Hepatocyte (in vitro differentiated cells): ENCODE data around the gene IRX4. TPM values are rescaled to one million over a fixed set of nuclear protein-coding genes. Genes with fewer than 3 reads are reported as not detected.

Experiments used
- DNase-seq: peaks from one replicate; pipeline ENCODE4 v3.0.0-alpha.2; 2016; ENCODE audit warnings: low spot score
- H2AFZ ChIP-seq: fragments of 200-600 bp; sonication (generic); 2 replicates; pipeline ENCODE4 v1.6.0; 2016; ENCODE audit warnings: antibody characterized with exemption, mild to moderate bottlenecking
- H3K27ac ChIP-seq: fragments of 200-600 bp; sonication (generic); 2 replicates; pipeline ENCODE4 v1.5.1; 2016; ENCODE audit warnings: mild to moderate bottlenecking
- H3K27me3 ChIP-seq: fragments of 200-600 bp; sonication (generic); 2 replicates; pipeline ENCODE4 v1.6.1; 2016
- H3K36me3 ChIP-seq: fragments of 200-600 bp; sonication (generic); replicated peaks from 2 replicates; pipeline ENCODE4 v1.5.1; 2016; ENCODE audit warnings: low read depth; ENCODE audit not compliant: insufficient read depth
- H3K4me1 ChIP-seq: fragments of 200-600 bp; sonication (generic); 2 replicates; pipeline ENCODE4 v1.5.1; 2016; ENCODE audit warnings: mild to moderate bottlenecking, moderate library complexity; ENCODE audit not compliant: insufficient read depth
- H3K4me2 ChIP-seq: fragments of 200-600 bp; sonication (generic); 2 replicates; pipeline ENCODE4 v1.6.0; 2016
- H3K4me3 ChIP-seq: fragments of 200-600 bp; sonication (generic); 2 replicates; pipeline ENCODE4 v1.5.1; 2016; ENCODE audit warnings: mild to moderate bottlenecking
- H3K79me2 ChIP-seq: fragments of 200-600 bp; sonication (generic); 2 replicates; pipeline ENCODE4 v1.6.0; 2017; ENCODE audit warnings: mild to moderate bottlenecking
- H3K9me2 ChIP-seq: fragments of 200-600 bp; sonication (generic); replicated peaks from 2 replicates; pipeline ENCODE4 v1.6.0; 2017; ENCODE audit warnings: mild to moderate bottlenecking; ENCODE audit not compliant: insufficient read depth
- H3K9me3 ChIP-seq: fragments of 200-600 bp; sonication (generic); 2 replicates; pipeline ENCODE4 v1.5.1; 2016; ENCODE audit warnings: low read depth, mild to moderate bottlenecking
- H4K20me1 ChIP-seq: fragments of 200-600 bp; sonication (generic); 2 replicates; pipeline ENCODE4 v1.6.0; 2016; ENCODE audit warnings: mild to moderate bottlenecking; ENCODE audit not compliant: insufficient read depth, poor library complexity, severe bottlenecking
- CTCF ChIP-seq: fragments of 200-600 bp; sonication (generic); IDR thresholded peaks from 2 replicates; pipeline ENCODE4 v1.5.1; 2016; ENCODE audit warnings: antibody characterized with exemption, mild to moderate bottlenecking; ENCODE audit not compliant: poor library complexity
- EZH2 ChIP-seq: fragments of 200-600 bp; sonication (generic); IDR thresholded peaks from 2 replicates; pipeline ENCODE4 v1.6.1; 2016; ENCODE audit warnings: antibody characterized with exemption, mild to moderate bottlenecking, borderline replicate concordance
- EZH2phosphoT487 ChIP-seq: fragments of 200-600 bp; sonication (generic); IDR thresholded peaks from one replicate; pipeline ENCODE4 v1.6.1; 2018; ENCODE audit warnings: antibody characterized with exemption, mild to moderate bottlenecking, low read depth, moderate library complexity; ENCODE audit not compliant: unreplicated experiment, severe bottlenecking
- WGBS: methylation state at CpG from one replicate; pipeline ENCODE4 v1.1.6; 2016; ENCODE audit warnings: low lambda C conversion rate; ENCODE audit errors: missing lambda C conversion rate; 5-methylcytosine and 5-hydroxymethylcytosine counted together
- polyA plus RNA-seq: library from polyadenylated mRNA; unstranded; fragments of >200 nt; fragmentation: Nextera tagmentation; extraction: Ambion mirVana; gene quantifications from 2 replicates; pipeline ENCODE4 v1.2.1, GENCODE V29; 2016
- total RNA-seq: library from RNA; depleted of rRNA; stranded (reverse); fragments of >200 nt; gene quantifications from 2 replicates; pipeline ENCODE4 v1.2.3, GENCODE V29; 2014

The IRX4 gene
- total and polyA plus RNA-seq, 2 experiments from 2014 or later = not detected

- no peaks in the 10 kb centered on the region for H3K9me3 ChIP-seq
- H3K4me1 ChIP-seq = no peaks in the 10 kb centered on the region
- H3K27ac ChIP-seq = no peak overlapping the region
- no peak overlapping the region for H2AFZ ChIP-seq
- no peaks in the 10 kb centered on the region for H4K20me1 ChIP-seq
- no peaks in the 10 kb centered on the region for H3K9me2 ChIP-seq
- TF ChIP-seq EZH2 (no peak), EZH2phosphoT487 (no peak), CTCF (no peak)
- DNase-seq = no peak
- no peak overlapping the region for H3K4me3 ChIP-seq
- no peak overlapping the region for H3K4me2 ChIP-seq
- WGBS = 91% methylated on average over 13 of the region's 13 CpGs
- no peaks in the 10 kb centered on the region for H3K36me3 ChIP-seq
- no peaks in the 10 kb centered on the region for H3K27me3 ChIP-seq
- no peaks in the 10 kb centered on the region for H3K79me2 ChIP-seq
These were observed 47.3 kb downstream of the IRX4 start for GRCh38 chr5:1835431-1835830.

- no peaks in the 10 kb centered on the region for H3K27me3 ChIP-seq
These were observed 47.9 kb downstream of the IRX4 start for GRCh38 chr5:1834721-1835429.

GRCh38 chr5:1834022-1834551, 48.6 kb downstream of the IRX4 start:
- Histone ChIP-seq H3K36me3 (no peaks in the 10 kb centered on the region), H3K79me2 (no peaks in the 10 kb centered on the region), H2AFZ (no peak overlapping the region), H3K9me2 (no peaks in the 10 kb centered on the region), H3K4me3 (no peak overlapping the region), H3K9me3 (no peaks in the 10 kb centered on the region), H3K27ac (no peak overlapping the region), H4K20me1 (no peaks in the 10 kb centered on the region), H3K4me1 (no peaks in the 10 kb centered on the region), H3K27me3 (no peaks in the 10 kb centered on the region), H3K4me2 (no peak overlapping the region)
- TF ChIP-seq CTCF = no peak
- no peak for TF ChIP-seq EZH2
- no peak for TF ChIP-seq EZH2phosphoT487
- DNase-seq = no peak
- WGBS = 83% methylated on average over 22 of the region's 22 CpGs

More at GRCh38 chr5:1834721-1835429, 47.9 kb downstream of the IRX4 start:
- Histone ChIP-seq H4K20me1 (no peaks in the 10 kb centered on the region), H2AFZ (no peak overlapping the region), H3K4me2 (no peak overlapping the region), H3K9me2 (no peaks in the 10 kb centered on the region), H3K4me1 (no peaks in the 10 kb centered on the region), H3K36me3 (no peaks in the 10 kb centered on the region), H3K27ac (no peak overlapping the region), H3K9me3 (no peaks in the 10 kb centered on the region), H3K79me2 (no peaks in the 10 kb centered on the region), H3K4me3 (no peak overlapping the region)
- WGBS = 63% methylated on average over 21 of the region's 21 CpGs
- DNase-seq = no peak
- TF ChIP-seq EZH2phosphoT487 (no peak), CTCF (no peak), EZH2 (no peak)
